GM19463 (cell line): ENCODE data around the gene PAK1.
A peak's percentile ranks its signal among the peaks of the same experiment; 100 is the strongest.

Experiments
- ATAC-seq: cut with Tn5 transposase; IDR thresholded peaks from one replicate; pipeline ENCODE4 v1.9.1; 2021; ENCODE audit warnings: mild to moderate bottlenecking, moderate library complexity; ENCODE audit not compliant: unreplicated experiment

PAK1 gene

GRCh38 chr11:77438487-77438886 lies 35.4 kb downstream of the PAK1 start:
- ATAC-seq = peak; percentile 38

- ATAC-seq = no peak
Observed at GRCh38 chr11:77436969-77437368, 36.9 kb downstream of the PAK1 start.

- no peak for ATAC-seq
Observed at GRCh38 chr11:77436506-77436905, 37.4 kb downstream of the PAK1 start.

- ATAC-seq = no peak
Observed at GRCh38 chr11:77435972-77436371, 37.9 kb downstream of the PAK1 start.

GRCh38 chr11:77431813-77432212 lies 42.1 kb downstream of the PAK1 start:
- ATAC-seq = no peak

- ATAC-seq = no peak
Observed at GRCh38 chr11:77428598-77428997, 45.3 kb downstream of the PAK1 start.

- no peak for ATAC-seq
Observed at GRCh38 chr11:77425346-77425745, 48.5 kb downstream of the PAK1 start.

GRCh38 chr11:77424644-77425043 lies 49.2 kb downstream of the PAK1 start:
- no peak for ATAC-seq

- no peak for ATAC-seq
Observed at GRCh38 chr11:77423624-77424023, 50.3 kb downstream of the PAK1 start.

- ATAC-seq = no peak
Observed at GRCh38 chr11:77422687-77423086, 51.2 kb downstream of the PAK1 start.

- ATAC-seq = no peak
Observed at GRCh38 chr11:77421041-77421723, 52.7 kb downstream of the PAK1 start.

GRCh38 chr11:77418971-77419597 lies 54.8 kb downstream of the PAK1 start:
- peak; percentile 32 for ATAC-seq

GRCh38 chr11:77418155-77418970 lies 55.5 kb downstream of the PAK1 start:
- peak; percentile 70 for ATAC-seq

- no peak for ATAC-seq
Observed at GRCh38 chr11:77416357-77416756, 57.5 kb downstream of the PAK1 start.

- no peak for ATAC-seq
Observed at GRCh38 chr11:77413850-77414460, 59.9 kb downstream of the PAK1 start.

GRCh38 chr11:77412814-77413213 lies 61.1 kb downstream of the PAK1 start:
- no peak for ATAC-seq

GRCh38 chr11:77411717-77412441 lies 62.0 kb downstream of the PAK1 start:
- peak; percentile 92 for ATAC-seq

- ATAC-seq = peak; percentile 35
Observed at GRCh38 chr11:77411137-77411707, 62.7 kb downstream of the PAK1 start.

GRCh38 chr11:77410076-77410827 lies 63.6 kb downstream of the PAK1 start:
- no peak for ATAC-seq

GRCh38 chr11:77409046-77409445 lies 64.8 kb downstream of the PAK1 start:
- no peak for ATAC-seq
